ENCODE measurements around the gene SPARC.

DNA sequence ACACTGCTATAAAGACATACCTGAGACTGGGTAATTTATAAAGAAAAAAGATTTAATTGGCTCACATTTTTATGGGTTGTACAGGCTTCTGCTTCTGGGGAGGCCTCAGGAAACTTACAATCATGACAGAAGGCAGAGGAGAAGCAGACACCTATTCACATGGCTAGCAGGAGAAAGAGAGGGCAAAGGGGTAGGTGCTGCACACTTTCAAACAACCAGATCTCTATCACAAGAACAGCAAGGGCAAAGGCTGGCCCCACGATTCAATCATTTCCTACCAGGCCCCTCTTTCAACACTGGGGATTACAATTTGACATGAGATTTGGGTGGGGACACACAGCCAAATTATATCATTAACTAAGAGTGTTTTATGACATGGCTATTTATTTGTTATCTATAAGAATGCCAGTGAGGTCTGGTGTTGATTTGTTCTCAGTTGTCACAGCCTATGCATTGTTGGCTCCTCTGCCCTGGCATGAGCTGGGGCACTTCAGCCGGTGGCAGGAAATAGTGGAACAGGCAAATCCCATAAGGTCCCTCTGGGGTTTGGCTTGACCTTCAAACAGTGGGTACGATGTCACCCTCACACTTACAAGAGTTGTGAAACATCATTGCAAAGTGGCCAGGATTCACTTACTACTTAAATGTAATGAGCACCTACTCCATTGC lies 44.1 kb downstream of the SPARC start:
- TF ChIP-seq CTCF (IDR thresholded peaks at IDR 0.05) = no peak
- TF ChIP-seq TCF12 (IDR thresholded peaks at IDR 0.05) = no peak
- no peak for TF ChIP-seq RAD21 (IDR thresholded peaks at IDR 0.05; ENCODE audit: low read length)
- no peak for TF ChIP-seq EP300 (IDR thresholded peaks at IDR 0.05; ENCODE audit: borderline replicate concordance in 1 of 2, low read depth in 1 of 2, low read length in 1 of 2)
- TF ChIP-seq NFIC (IDR thresholded peaks at IDR 0.05; ENCODE audit: borderline replicate concordance) = no peak
- no peak for TF ChIP-seq POLR2AphosphoS5 (IDR thresholded peaks at IDR 0.05; ENCODE audit: low read depth, low read length)
- no peak for TF ChIP-seq FOXM1 (IDR thresholded peaks at IDR 0.05; ENCODE audit: low read depth)
- no peak for TF ChIP-seq GATA2 (CRISPR knock-in tag; IDR thresholded peaks at IDR 0.05)
- no peak for TF ChIP-seq SIN3A (IDR thresholded peaks at IDR 0.05; ENCODE audit: borderline replicate concordance, low read depth, low read length)
- no peak for TF ChIP-seq ELF1 (IDR thresholded peaks at IDR 0.05)
- TF ChIP-seq MXI1 (IDR thresholded peaks at IDR 0.05; ENCODE audit: low read depth, low read length) = no peak
- no peak for TF ChIP-seq MAX (IDR thresholded peaks at IDR 0.05; ENCODE audit: low read depth)
- TF ChIP-seq, protein P1, sequence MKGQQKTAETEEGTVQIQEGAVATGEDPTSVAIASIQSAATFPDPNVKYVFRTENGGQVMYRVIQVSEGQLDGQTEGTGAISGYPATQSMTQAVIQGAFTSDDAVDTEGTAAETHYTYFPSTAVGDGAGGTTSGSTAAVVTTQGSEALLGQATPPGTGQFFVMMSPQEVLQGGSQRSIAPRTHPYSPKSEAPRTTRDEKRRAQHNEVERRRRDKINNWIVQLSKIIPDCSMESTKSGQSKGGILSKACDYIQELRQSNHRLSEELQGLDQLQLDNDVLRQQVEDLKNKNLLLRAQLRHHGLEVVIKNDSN (IDR thresholded peaks at IDR 0.05; ENCODE audit: borderline replicate concordance, low read depth) = no peak
- no peak for TF ChIP-seq TEAD4 (IDR thresholded peaks at IDR 0.05; ENCODE audit: borderline replicate concordance, insufficient read depth)
